DMS153 treated with DMSO at 0.1 percent for 48 hours (cell line): ENCODE data around the gene BACH1.

Experiments
- DNase-seq: peaks from one replicate; lab custom pipeline; 2025; ENCODE audit not compliant: unreplicated experiment; lab: John Stamatoyannopoulos, UW

Gene BACH1

GRCh38 chr21:29290240-29290639, 8.5 kb upstream of the BACH1 start:
- no peak for DNase-seq

- no peak for DNase-seq
Observed at GRCh38 chr21:29293495-29293894, 5.2 kb upstream of the BACH1 start.

- DNase-seq, result no peak
Observed at GRCh38 chr21:29295066-29295650, 3.6 kb upstream of the BACH1 start.

GRCh38 chr21:29296446-29296845, 2.3 kb upstream of the BACH1 start:
- DNase-seq, result no peak

- no peak for DNase-seq
Observed at GRCh38 chr21:29297483-29298347, 1.0 kb upstream of the BACH1 start.

- no peak for DNase-seq
Observed at GRCh38 chr21:29299046-29299915, 559 bp downstream of the BACH1 start.

- DNase-seq, result peak; percentile 22
Observed at GRCh38 chr21:29299916-29300806, 1.4 kb downstream of the BACH1 start.

GRCh38 chr21:29300807-29301138, 2.1 kb downstream of the BACH1 start:
- no peak for DNase-seq

GRCh38 chr21:29301691-29302090, 3.0 kb downstream of the BACH1 start:
- no peak for DNase-seq

GRCh38 chr21:29302359-29302875, 3.7 kb downstream of the BACH1 start:
- DNase-seq, result no peak

- no peak for DNase-seq
Observed at GRCh38 chr21:29303288-29303687, 4.6 kb downstream of the BACH1 start.

- DNase-seq, result no peak
Observed at GRCh38 chr21:29304597-29304996, 5.9 kb downstream of the BACH1 start.

- DNase-seq, result no peak
Observed at GRCh38 chr21:29305068-29305467, 6.3 kb downstream of the BACH1 start.

- DNase-seq, result no peak
Observed at GRCh38 chr21:29305561-29305960, 6.8 kb downstream of the BACH1 start.

GRCh38 chr21:29306920-29307319, 8.2 kb downstream of the BACH1 start:
- DNase-seq, result no peak

GRCh38 chr21:29307718-29308455, 9.2 kb downstream of the BACH1 start:
- DNase-seq, result no peak

GRCh38 chr21:29308456-29308783, 9.7 kb downstream of the BACH1 start:
- no peak for DNase-seq

GRCh38 chr21:29309703-29310102, 11.0 kb downstream of the BACH1 start:
- no peak for DNase-seq

GRCh38 chr21:29311802-29312201, 13.1 kb downstream of the BACH1 start:
- no peak for DNase-seq

- DNase-seq, result no peak
Observed at GRCh38 chr21:29312981-29313380, 14.3 kb downstream of the BACH1 start.
